Thyroid gland (tissue), 4 donors: ENCODE measurements around the gene VARS1.

Experiments
- CTCF ChIP-seq, 6 experiments: fragments of 200-600 bp in 3 of 6; fragments of 450-650 bp in 3 of 6; sonication (generic) in 3 of 6; IDR thresholded peaks; one replicate each; pipeline ENCODE4 v1.5.1; 2016 to 2019; ENCODE audit warnings: antibody characterized with exemption in 6 of 6, mild to moderate bottlenecking in 2 of 6, inconsistent platforms in 1 of 6, moderate library complexity in 1 of 6
- POLR2A ChIP-seq, 2 donors: fragments of 450-650 bp; IDR thresholded peaks; one replicate each; pipeline ENCODE4 v1.6.1; 2017; ENCODE audit warnings: antibody characterized with exemption in 2 of 2, mild to moderate bottlenecking in 2 of 2, moderate library complexity in 1 of 2

- no peak for TF ChIP-seq CTCF (IDR thresholded peaks at IDR 0.05)
- no peak for TF ChIP-seq POLR2A (IDR thresholded peaks at IDR 0.05)
Measured at GRCh38 chr6:31765559-31765909, 30.0 kb downstream of the VARS1 start.
